Heart right ventricle (tissue), 16 donors: ENCODE data around the gene ALDH1A3. TPM values are rescaled to one million over a fixed set of nuclear protein-coding genes. Genes with fewer than 3 reads are reported as not detected.

ENCODE experiments used
- ATAC-seq, 8 donors: fragments of 200-7000 bp; cut with Tn5 transposase; one replicate each; pipeline ENCODE4 v1.9.1; 2020; ENCODE audit warnings: mild to moderate bottlenecking in 8 of 8, moderate library complexity in 8 of 8, moderate number of reproducible peaks in 1 of 8
- DNase-seq, 2 donors: peaks; one replicate each; pipeline ENCODE4 v3.0.0-alpha.2; 2020
- H3K27ac ChIP-seq, 10 donors: fragments of 200-600 bp; sonication (generic) in 2 of 10; one replicate each; pipeline versions ENCODE4 v1.5.0 to v1.8.0; 2020 to 2022; ENCODE audit warnings: mild to moderate bottlenecking in 3 of 10
- H3K27me3 ChIP-seq, 7 donors: fragments of 200-600 bp; one replicate each; pipeline ENCODE4 v1.8.0; 2021 to 2022; ENCODE audit warnings: mild to moderate bottlenecking in 2 of 7
- H3K36me3 ChIP-seq, 9 donors: fragments of 200-600 bp; sonication (generic) in 1 of 9; one replicate each; pipeline versions ENCODE4 v1.5.0 to v1.8.0; 2020 to 2022; ENCODE audit warnings: mild to moderate bottlenecking in 2 of 9
- H3K4me1 ChIP-seq, 9 donors: fragments of 200-600 bp; sonication (generic) in 1 of 9; one replicate each; pipeline versions ENCODE4 v1.5.0 to v1.8.0; 2020 to 2022; ENCODE audit warnings: mild to moderate bottlenecking in 4 of 9
- H3K4me3 ChIP-seq, 10 donors: fragments of 200-600 bp; sonication (generic) in 2 of 10; one replicate each; pipeline versions ENCODE4 v1.5.0 to v1.8.0; 2020 to 2022; ENCODE audit warnings: mild to moderate bottlenecking in 7 of 10, moderate library complexity in 2 of 10
- H3K9me3 ChIP-seq, 11 donors: fragments of 200-600 bp in 10 of 11; sonication (generic) in 2 of 11; one replicate each; pipeline versions ENCODE4 v1.5.0 to v1.8.0; 2013 to 2022; ENCODE audit warnings: mild to moderate bottlenecking in 2 of 11, control low read depth in 1 of 11, moderate library complexity in 1 of 11
- WGBS, 2 donors: extraction: QIAGEN DNeasy Blood & Tissue Kit; methylation state at CpG; one replicate each; pipeline ENCODE4 v1.1.7; 2013; ENCODE audit warnings: inconsistent platforms in 1 of 2; 5-methylcytosine and 5-hydroxymethylcytosine counted together
- intact Hi-C, 10 donors: fragments of 100-400 bp; cut with DNase I; formaldehyde crosslinking; loops; one replicate each; pipeline versions ENCODE4 v1.11.1 to v1.14.2; 2022
- polyA plus RNA-seq, 2 donors: library from polyadenylated mRNA; stranded (reverse); fragments of 200-250 nt; gene quantifications; one replicate each; pipeline ENCODE4 v1.2.3, GENCODE V29; 2013
- total RNA-seq, 10 donors: library from RNA; stranded (reverse); fragmentation: NEBNext Ultra II Directional in 3 of 10; extraction: Animal tissue kit (Norgen Biotek cat#: 25700) in 3 of 10; gene quantifications; one replicate each; pipeline versions ENCODE4 v1.2.1 to v1.2.4, GENCODE V29; 2021 to 2023
- TF ChIP-seq, protein P1 (sequence below), 9 donors: fragments of 200-600 bp; sonication (generic) in 2 of 9; IDR thresholded peaks; one replicate each; pipeline versions ENCODE4 v1.5.0 to v1.8.0; 2021 to 2022; ENCODE audit warnings: antibody characterized with exemption in 9 of 9, mild to moderate bottlenecking in 5 of 9, moderate library complexity in 1 of 9
- donor health status: Arrhythmogenic right ventricular cardiomyopathy.
- donor health status: ischemic (EF 13 %, LVEDD 7.1; RV severe dilation, severe dysfunction).
- donor health status: healthy with polysubstance abuse.
- donor health status: DM: no; HTN: yes; CAD: no.
- donor health status: DM: no; HTN: no; CAD: no.
- donor health status: ischemic (EF 25% LVEDD 6.9; RV normal size, moderate dysfunction).
- donor health status: ischemic (EF 25% LVEDD 5.7; RV mildly dilated, moderate dysfunction).
- donor health status: healthy.
- donor health status: DM: yes; HTN: yes; CAD: no.
- donor health status: Ischemic cardiomyopathy.
- donor health status: ischemic (EF 35%, LVEDD 5.7; RV mildly dilated, moderate dysfunction).
- donor health status: nonischemic (EF 11% LVEDD 7.7; RV severe dilation, severe dysfunction).
- donor health status: DM: yes; HTN: yes; CAD: no.
- donor health status: PGD.
- donor health status: ischemic (EF 29% LVEDD 5.4; RV normal size, mild dysfunction).
- donor health status: nonischemic (EF 23%, LVEDD 6.1; RV moderate dilation, normal function).

ALDH1A3 gene
- total and polyA plus RNA-seq, 12 donors = 0.96 to 24.9 (median 2.3) TPM

GRCh38 chr15:100918690-100919480, 39.3 kb downstream of the ALDH1A3 start, which contains the start of gene LRRK1:
Gene LRRK1, plus strand, starts transcription at chr15:100919357. Its CDS starts 5,276 bp downstream, at chr15:100924633.
- Histone ChIP-seq H3K4me1 (peaks cover 0 to 55% (median 16%) of the 10 kb centered on the region in 9 donors), H3K27me3 (peaks cover 0 to 39% (median 20%) of the 10 kb centered on the region in 7 donors), H3K9me3 (peaks cover 0 to under 1% (median 0%) of the 10 kb centered on the region in 11 donors), H3K36me3 (peaks cover 0 to 12% (median 0%) of the 10 kb centered on the region in 9 donors), H3K4me3 (peak within 1 kb of the TSS; percentile 58 to 75 (median 70)), H3K27ac (peak within 1 kb of the TSS in 9 of 10 donors; percentile 44 to 83 (median 73))
- ATAC-seq = peak; percentile 66 to 87 (median 70)
- 1 to 2% methylated on average over 48 to 87 of the region's 87 CpGs for WGBS, 2 donors
- DNase-seq = peak; percentile 35 to 49
- intact Hi-C loops = loop anchor here in 9 of 10 donors (1.0 to 10.0 kb wide), 6 partner anchors 88 to 346 kb away; partner anchors contain the start of gene CHSY1 (in 2 of the 9)
- TF ChIP-seq, protein P1, sequence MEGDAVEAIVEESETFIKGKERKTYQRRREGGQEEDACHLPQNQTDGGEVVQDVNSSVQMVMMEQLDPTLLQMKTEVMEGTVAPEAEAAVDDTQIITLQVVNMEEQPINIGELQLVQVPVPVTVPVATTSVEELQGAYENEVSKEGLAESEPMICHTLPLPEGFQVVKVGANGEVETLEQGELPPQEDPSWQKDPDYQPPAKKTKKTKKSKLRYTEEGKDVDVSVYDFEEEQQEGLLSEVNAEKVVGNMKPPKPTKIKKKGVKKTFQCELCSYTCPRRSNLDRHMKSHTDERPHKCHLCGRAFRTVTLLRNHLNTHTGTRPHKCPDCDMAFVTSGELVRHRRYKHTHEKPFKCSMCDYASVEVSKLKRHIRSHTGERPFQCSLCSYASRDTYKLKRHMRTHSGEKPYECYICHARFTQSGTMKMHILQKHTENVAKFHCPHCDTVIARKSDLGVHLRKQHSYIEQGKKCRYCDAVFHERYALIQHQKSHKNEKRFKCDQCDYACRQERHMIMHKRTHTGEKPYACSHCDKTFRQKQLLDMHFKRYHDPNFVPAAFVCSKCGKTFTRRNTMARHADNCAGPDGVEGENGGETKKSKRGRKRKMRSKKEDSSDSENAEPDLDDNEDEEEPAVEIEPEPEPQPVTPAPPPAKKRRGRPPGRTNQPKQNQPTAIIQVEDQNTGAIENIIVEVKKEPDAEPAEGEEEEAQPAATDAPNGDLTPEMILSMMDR (IDR thresholded peaks at IDR 0.05) = no peak

GRCh38 chr15:100919481-100920405, 40.1 kb downstream of the ALDH1A3 start:
- peaks cover 0 to 55% (median 16%) of the 10 kb centered on the region in 9 donors for H3K4me1 ChIP-seq
- H3K36me3 ChIP-seq = peaks cover 0 to 20% (median 0%) of the 10 kb centered on the region in 9 donors
- H3K27ac ChIP-seq = peak overlapping the region in 3 of 10 donors; percentile 18 to 81 (median 70)
- peak overlapping the region; percentile 14 to 75 (median 63) for H3K4me3 ChIP-seq
- ATAC-seq (peak in 1 of 8 donors; percentile 17), DNase-seq (peak in 1 of 2 donors; percentile 25)
- intact Hi-C loops = loop anchor here in 7 of 10 donors (2.0 to 10.0 kb wide), 5 partner anchors 83 to 345 kb away; partner anchors contain the start of gene CHSY1 (in 3 of the 7)
- H3K9me3 ChIP-seq = no peaks in the 10 kb centered on the region
- peaks cover 0 to 32% (median 20%) of the 10 kb centered on the region in 7 donors for H3K27me3 ChIP-seq
- WGBS, 2 donors = 3 to 4% methylated on average over 76 to 77 of the region's 80 CpGs
- TF ChIP-seq, protein P1 (IDR thresholded peaks at IDR 0.05) = no peak

DNA sequence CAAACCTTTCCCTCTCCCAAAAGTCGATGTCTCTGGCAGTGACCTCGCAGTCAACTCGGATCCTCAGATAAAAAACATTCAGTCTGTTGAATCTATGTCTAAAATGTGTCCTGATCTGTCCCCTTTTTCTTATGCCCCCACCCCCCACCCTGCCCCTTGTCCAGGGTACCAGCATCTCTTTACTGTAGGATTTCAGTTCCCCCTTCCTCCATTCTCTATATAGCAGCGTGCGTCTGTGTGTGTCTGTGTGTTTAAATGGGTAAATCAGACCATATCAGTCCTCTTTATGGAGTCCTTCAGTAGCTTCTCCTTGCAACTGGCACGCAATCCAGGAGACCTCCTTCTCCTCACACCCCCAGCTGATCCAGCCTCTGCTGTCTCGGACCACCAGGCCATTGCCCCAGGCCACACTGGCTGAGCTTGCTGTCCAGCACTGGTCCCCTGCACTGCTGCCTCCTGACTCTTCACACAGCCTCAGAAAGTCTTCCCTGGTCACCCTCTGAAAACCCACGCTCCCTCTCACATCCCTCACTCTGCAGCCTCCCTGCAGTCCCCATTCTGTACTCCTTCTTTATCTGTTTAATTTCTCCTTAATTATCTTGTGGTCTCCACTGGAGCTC, 41.0 kb downstream of the ALDH1A3 start:
- no peak overlapping the region for H3K27ac ChIP-seq
- peak overlapping the region in 2 of 10 donors; percentile 65 to 75 for H3K4me3 ChIP-seq
- no peak for ATAC-seq
- TF ChIP-seq, protein P1 (IDR thresholded peaks at IDR 0.05) = no peak
- no peak for DNase-seq
- no peaks in the 10 kb centered on the region for H3K9me3 ChIP-seq
- H3K27me3 ChIP-seq = peaks cover 0 to 32% (median 20%) of the 10 kb centered on the region in 7 donors
- peaks cover 0 to 24% (median 0%) of the 10 kb centered on the region in 9 donors for H3K36me3 ChIP-seq
- intact Hi-C loops = loop anchor here in 2 of 10 donors (5.0 to 10.0 kb wide), 3 partner anchors 82 to 344 kb away; partner anchors contain the start of gene CHSY1 (in 1 of the 2)
- H3K4me1 ChIP-seq = peaks cover 0 to 55% (median 16%) of the 10 kb centered on the region in 9 donors
- WGBS, 2 donors = 86 to 91% methylated on average over 8 of the region's 8 CpGs
